HepG2 (cell line): Measurements from ENCODE around the gene PASK. TPM values are rescaled to one million over a fixed set of nuclear protein-coding genes. Genes with fewer than 3 reads are reported as not detected.

Experiments
- ATAC-seq: fragments of 200-7000 bp; cut with Tn5 transposase; 3 replicates; pipeline ENCODE4 v1.9.1; 2020; ENCODE audit warnings: mild to moderate bottlenecking, moderate library complexity
- BruUV-seq: library from RNA; stranded (reverse); fragments of 400-500 nt; replicated peaks from 2 replicates; lab custom pipeline; 2021; lab: Mats Ljungman, UMichigan
- CTCF ChIA-PET: fragments of 300-600 bp; formaldehyde crosslinking; extraction: SDS; loops from one replicate; lab custom pipeline; 2021; ENCODE audit warnings: low total read pairs, inconsistent platforms, low intra/inter-chr PET ratio; lab: Yijun Ruan, JAX
- POLR2A ChIA-PET: fragments of 350-600 bp; sonication (Branson Sonifier 250); formaldehyde crosslinking; loops from one replicate; lab custom pipeline; 2020; ENCODE audit warnings: antibody characterized with exemption, inconsistent platforms; lab: Yijun Ruan, JAX
- DNase-seq: peaks from one replicate; pipeline ENCODE4 v3.0.0-alpha.2; 2015; ENCODE audit warnings: low spot score
- FAIRE-seq: peaks from 3 replicates; lab custom pipeline; 2011; peaks lifted over from hg19 to GRCh38; lab: Jason Lieb, UNC
- H2AFZ ChIP-seq: one replicate; pipeline ENCODE4 v1.6.1; 2011; ENCODE audit warnings: low read length, inconsistent platforms
- H3K27ac ChIP-seq: fragments of 300-600 bp; 3 replicates; pipeline ENCODE4 v1.8.0; 2011; ENCODE audit warnings: mixed run types, mild to moderate bottlenecking, mixed read lengths, low read length, inconsistent platforms; ENCODE audit not compliant: insufficient read depth; ENCODE audit errors: extremely low read length
- H3K27me3 ChIP-seq, 2 experiments: fragments of 200-600 bp in 1 of 2; 2 replicates in 1 of 2; 3 replicates in 1 of 2; pipeline versions ENCODE4 v1.6.0 to v1.8.0; 2011; ENCODE audit warnings: low read length in 2 of 2, mild to moderate bottlenecking in 2 of 2, moderate library complexity in 2 of 2, inconsistent platforms in 1 of 2; ENCODE audit not compliant: insufficient read depth in 2 of 2, control insufficient read depth in 1 of 2
- H3K36me3 ChIP-seq, 2 experiments: fragments of 200-600 bp in 1 of 2; replicated peaks in 1 of 2; 2 replicates in 1 of 2; 3 replicates in 1 of 2; pipeline versions ENCODE4 v1.5.1 to v1.8.0; 2011; ENCODE audit warnings: low read length in 2 of 2, inconsistent platforms in 1 of 2; ENCODE audit not compliant: insufficient read depth in 2 of 2, control insufficient read depth in 1 of 2
- H3K4me1 ChIP-seq: 2 replicates; pipeline ENCODE4 v1.5.1; 2012; ENCODE audit warnings: low read length, inconsistent platforms; ENCODE audit not compliant: insufficient read depth
- H3K4me2 ChIP-seq: 2 replicates; pipeline ENCODE4 v1.6.0; 2011; ENCODE audit warnings: low read depth, low read length, inconsistent platforms
- H3K4me3 ChIP-seq, 3 experiments: fragments of 200-600 bp in 1 of 3; sonication (generic), shearing (Covaris generic) in 1 of 3; replicated peaks in 1 of 3; 2 replicates each; pipeline ENCODE4 v1.5.1; 2011 to 2016; ENCODE audit warnings: low read length in 3 of 3, inconsistent platforms in 2 of 3, low read depth in 2 of 3, mild to moderate bottlenecking in 2 of 3, control low read depth in 1 of 3, mixed read lengths in 1 of 3; ENCODE audit not compliant: insufficient read depth in 1 of 3
- H3K79me2 ChIP-seq: one replicate; pipeline ENCODE4 v1.6.1; 2011; ENCODE audit warnings: low read length, inconsistent platforms; ENCODE audit not compliant: insufficient read depth
- H3K9ac ChIP-seq: 2 replicates; pipeline ENCODE4 v1.6.0; 2011; ENCODE audit warnings: mild to moderate bottlenecking, low read depth, low read length, inconsistent platforms; ENCODE audit not compliant: insufficient read depth
- H3K9me3 ChIP-seq: 2 replicates; pipeline ENCODE4 v1.5.1; 2012; ENCODE audit warnings: mild to moderate bottlenecking, low read length
- H4K20me1 ChIP-seq: 2 replicates; pipeline ENCODE4 v1.6.0; 2011; ENCODE audit warnings: inconsistent platforms, mild to moderate bottlenecking, low read length, moderate library complexity; ENCODE audit not compliant: insufficient read depth
- PHF5A ChIP-seq: IDR thresholded peaks from one replicate; pipeline ENCODE4 v1.6.1; 2018; ENCODE audit warnings: low read depth, missing genetic modification reagents; ENCODE audit not compliant: unreplicated experiment
- SMAD1 ChIP-seq: sonication (generic); formaldehyde crosslinking; IDR thresholded peaks from 2 replicates; pipeline ENCODE4 v1.4.0; 2020; ENCODE audit warnings: missing genetic modification reagents, low read depth, mild to moderate bottlenecking, borderline replicate concordance
- SMC3 ChIP-seq: IDR thresholded peaks from 2 replicates; pipeline ENCODE4 v1.6.1; 2011; ENCODE audit warnings: low read length, improper control_type of control experiment
- ZFX ChIP-seq: sonication (generic); formaldehyde crosslinking; IDR thresholded peaks from 2 replicates; pipeline ENCODE4 v1.4.0; 2020; ENCODE audit warnings: mild to moderate bottlenecking, low read depth, missing genetic modification reagents, moderate library complexity
- ZNF24 ChIP-seq: fragments of 450-650 bp; IDR thresholded peaks from 2 replicates; pipeline ENCODE4 v1.6.1; 2017; ENCODE audit warnings: antibody characterized with exemption, mild to moderate bottlenecking
- ZNF326 ChIP-seq: sonication (generic); formaldehyde crosslinking; IDR thresholded peaks from 2 replicates; pipeline ENCODE4 v1.4.0; 2020; ENCODE audit warnings: missing genetic modification reagents, borderline replicate concordance
- ZNF432 ChIP-seq: sonication (generic); formaldehyde crosslinking; IDR thresholded peaks from 2 replicates; pipeline ENCODE4 v1.5.0; 2020; ENCODE audit warnings: missing genetic modification reagents, mild to moderate bottlenecking, borderline replicate concordance
- ZNF441 ChIP-seq: sonication (generic); formaldehyde crosslinking; IDR thresholded peaks from 2 replicates; pipeline ENCODE4 v1.7.0; 2021; ENCODE audit warnings: missing genetic modification reagents, borderline replicate concordance
- WGBS: methylation state at CpG from one replicate; pipeline ENCODE4 v1.1.6; 2017; ENCODE audit warnings: low lambda C conversion rate; 5-methylcytosine and 5-hydroxymethylcytosine counted together
- in situ Hi-C: cut with HindIII; loops from 2 replicates; pipeline ENCODE4 v1.10.0; 2017; ENCODE audit warnings: low pct_unique_long_range_greater_than_20kb; ENCODE audit not compliant: extremely low pct_ligation_motif_present
- intact Hi-C: fragments of 100-400 bp; cut with micrococcal nuclease; formaldehyde crosslinking; loops from one replicate; pipeline ENCODE4 v1.10.0; 2022; ENCODE audit not compliant: unreplicated experiment
- polyA plus RNA-seq, 8 experiments: library from polyadenylated mRNA; depleted of rRNA in 3 of 8; stranded (reverse) in 7 of 8; unstranded in 1 of 8; fragments of >200 nt; fragmentation: Illumina TruSeq in 4 of 8; extraction: Trizol in 4 of 8; gene quantifications; 2 replicates each; pipeline versions ENCODE4 v1.2.1 to v1.2.3, GENCODE V29; 2011 to 2016; ENCODE audit warnings: low read depth in 4 of 8, missing spikeins in 1 of 8, mixed read lengths in 1 of 8; ENCODE audit not compliant: insufficient read depth in 1 of 8
- total RNA-seq, 5 experiments: library from RNA; depleted of rRNA; stranded (reverse); fragments of >200 nt; fragmentation: Illumina TruSeq; extraction: Trizol; gene quantifications; 2 replicates each; pipeline ENCODE4 v1.2.3, GENCODE V29; 2016; ENCODE audit warnings: low read depth in 1 of 5
- TF ChIP-seq, protein P1 (sequence below): sonication (generic); formaldehyde crosslinking; IDR thresholded peaks from 2 replicates; pipeline ENCODE4 v1.4.0; 2020; ENCODE audit warnings: mild to moderate bottlenecking, missing genetic modification reagents
- TF ChIP-seq, protein P2 (sequence below): sonication (generic); formaldehyde crosslinking; conservative IDR thresholded peaks from 2 replicates; pipeline ENCODE4 v1.4.0; 2020; ENCODE audit warnings: missing genetic modification reagents
- TF ChIP-seq, protein P3 (sequence below): sonication (generic); formaldehyde crosslinking; IDR thresholded peaks from 2 replicates; pipeline ENCODE4 v1.5.0; 2020; ENCODE audit warnings: mild to moderate bottlenecking, low read depth, missing genetic modification reagents, borderline replicate concordance

The PASK gene
- total and polyA plus RNA-seq, 2 of the 13 experiments (the other 11 are each of a cell fraction or from before 2014, with no cell fraction given) = 6.9 to 17.0 TPM

GRCh38 chr2:241132538-241133435 is 16.5 kb downstream of the PASK start:
- no peak for ATAC-seq
- no peaks in the 10 kb centered on the region for H3K27me3 ChIP-seq
- in situ Hi-C loops (no loop called here), intact Hi-C loops (no loop called here)
- DNase-seq = no peak
- no peaks in the 10 kb centered on the region for H4K20me1 ChIP-seq
- H3K9me3 ChIP-seq = no peaks in the 10 kb centered on the region
- no peak overlapping the region for H3K4me2 ChIP-seq
- H3K36me3 ChIP-seq = peaks cover 6 to 7% of the 10 kb centered on the region in 2 experiments
- no peak overlapping the region for H2AFZ ChIP-seq
- TF ChIP-seq, protein P1, sequence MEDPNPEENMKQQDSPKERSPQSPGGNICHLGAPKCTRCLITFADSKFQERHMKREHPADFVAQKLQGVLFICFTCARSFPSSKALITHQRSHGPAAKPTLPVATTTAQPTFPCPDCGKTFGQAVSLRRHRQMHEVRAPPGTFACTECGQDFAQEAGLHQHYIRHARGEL = no peak
- TF ChIP-seq ZNF432 (CRISPR knock-in tag) = no peak
- TF ChIP-seq, protein P2, sequence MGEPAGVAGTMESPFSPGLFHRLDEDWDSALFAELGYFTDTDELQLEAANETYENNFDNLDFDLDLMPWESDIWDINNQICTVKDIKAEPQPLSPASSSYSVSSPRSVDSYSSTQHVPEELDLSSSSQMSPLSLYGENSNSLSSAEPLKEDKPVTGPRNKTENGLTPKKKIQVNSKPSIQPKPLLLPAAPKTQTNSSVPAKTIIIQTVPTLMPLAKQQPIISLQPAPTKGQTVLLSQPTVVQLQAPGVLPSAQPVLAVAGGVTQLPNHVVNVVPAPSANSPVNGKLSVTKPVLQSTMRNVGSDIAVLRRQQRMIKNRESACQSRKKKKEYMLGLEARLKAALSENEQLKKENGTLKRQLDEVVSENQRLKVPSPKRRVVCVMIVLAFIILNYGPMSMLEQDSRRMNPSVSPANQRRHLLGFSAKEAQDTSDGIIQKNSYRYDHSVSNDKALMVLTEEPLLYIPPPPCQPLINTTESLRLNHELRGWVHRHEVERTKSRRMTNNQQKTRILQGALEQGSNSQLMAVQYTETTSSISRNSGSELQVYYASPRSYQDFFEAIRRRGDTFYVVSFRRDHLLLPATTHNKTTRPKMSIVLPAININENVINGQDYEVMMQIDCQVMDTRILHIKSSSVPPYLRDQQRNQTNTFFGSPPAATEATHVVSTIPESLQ (CRISPR knock-in tag) = no peak
- no peak for TF ChIP-seq SMAD1 (CRISPR knock-in tag)
- no peak for TF ChIP-seq ZNF326 (CRISPR knock-in tag)
- TF ChIP-seq SMC3 = no peak
- TF ChIP-seq, protein P3, sequence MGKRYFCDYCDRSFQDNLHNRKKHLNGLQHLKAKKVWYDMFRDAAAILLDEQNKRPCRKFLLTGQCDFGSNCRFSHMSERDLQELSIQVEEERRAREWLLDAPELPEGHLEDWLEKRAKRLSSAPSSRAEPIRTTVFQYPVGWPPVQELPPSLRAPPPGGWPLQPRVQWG (CRISPR knock-in tag) = no peak
- no peak for TF ChIP-seq ZNF441 (CRISPR knock-in tag)
- no peak for TF ChIP-seq PHF5A
- TF ChIP-seq ZFX (CRISPR knock-in tag) = no peak
- TF ChIP-seq ZNF24 = no peak
- H3K27ac ChIP-seq = no peak overlapping the region
- 92% methylated on average over 14 of the region's 14 CpGs for WGBS
- FAIRE-seq = no peak
- POLR2A ChIA-PET = no interaction called here
- no peak overlapping the region for H3K4me3 ChIP-seq
- CTCF ChIA-PET = no interaction called here
- H3K79me2 ChIP-seq = no peaks in the 10 kb centered on the region
- no TSS peak for BruUV-seq
- H3K4me1 ChIP-seq = peaks cover 19% of the 10 kb centered on the region
- H3K9ac ChIP-seq = no peak overlapping the region
